ENCODE data around the gene STAT5B. TPM values are rescaled to one million over a fixed set of nuclear protein-coding genes. Genes with fewer than 3 reads are reported as not detected.

Gene STAT5B
- polyA plus RNA-seq, 1 experiment, result 34.0 TPM

GRCh38 chr17:42282478-42283080 is 6.4 kb upstream of the STAT5B start:
- H3K4me3 ChIP-seq (ENCODE audit: low read depth, low read length), result no peak overlapping the region
- peaks cover 2% of the 10 kb centered on the region for H3K27me3 ChIP-seq (ENCODE audit: control insufficient read depth, insufficient read depth, low read length)
- H3K27ac ChIP-seq (ENCODE audit: low read depth, low read length), result no peak overlapping the region
- ChIA-PET CTCF (no interaction called here), POLR2A (no interaction called here)
- TF ChIP-seq CTCF (IDR thresholded peaks at IDR 0.05; ENCODE audit: low read depth, low read length), result no peak
- DNase-seq (ENCODE audit: low read depth, low spot score), result no peak
- H3K9me3 ChIP-seq (ENCODE audit: control insufficient read depth, insufficient read depth, low read length), result no peaks in the 10 kb centered on the region

GRCh38 chr17:42281571-42282096 is 5.4 kb upstream of the STAT5B start:
- ChIA-PET CTCF (no interaction called here), POLR2A (no interaction called here)
- TF ChIP-seq CTCF (IDR thresholded peaks at IDR 0.05; ENCODE audit: low read depth, low read length), result no peak

GRCh38 chr17:42279776-42280630 is 3.8 kb upstream of the STAT5B start:
- ChIA-PET POLR2A (no interaction called here), CTCF (no interaction called here)
- Histone ChIP-seq H3K27ac (ENCODE audit: low read depth, low read length) (no peak overlapping the region), H3K27me3 (ENCODE audit: control insufficient read depth, insufficient read depth, low read length) (peaks cover 2% of the 10 kb centered on the region), H3K4me3 (ENCODE audit: low read depth, low read length) (no peak overlapping the region), H3K9me3 (ENCODE audit: control insufficient read depth, insufficient read depth, low read length) (no peaks in the 10 kb centered on the region)
- DNase-seq (ENCODE audit: low read depth, low spot score), result no peak
- TF ChIP-seq CTCF (IDR thresholded peaks at IDR 0.05; ENCODE audit: low read depth, low read length), result no peak

More at GRCh38 chr17:42281571-42282096, 5.4 kb upstream of the STAT5B start:
- peaks cover 2% of the 10 kb centered on the region for H3K27me3 ChIP-seq (ENCODE audit: control insufficient read depth, insufficient read depth, low read length)
- no peak overlapping the region for H3K27ac ChIP-seq (ENCODE audit: low read depth, low read length)
- H3K4me3 ChIP-seq (ENCODE audit: low read depth, low read length), result no peak overlapping the region
- H3K9me3 ChIP-seq (ENCODE audit: control insufficient read depth, insufficient read depth, low read length), result no peaks in the 10 kb centered on the region
- DNase-seq (ENCODE audit: low read depth, low spot score), result no peak

- TF ChIP-seq CTCF (IDR thresholded peaks at IDR 0.05; ENCODE audit: low read depth, low read length), result no peak
Observed at GRCh38 chr17:42277342-42277712, 1.1 kb upstream of the STAT5B start.

More at GRCh38 chr17:42277342-42277712, 1.1 kb upstream of the STAT5B start:
- ChIA-PET POLR2A (interaction anchor here (0.8 to 1.4 kb wide), 2 partner anchors 43 to 243 kb away, joined by 5 read pairs; no protein-coding TSS in a partner anchor), CTCF (interaction anchor here (1.2 kb wide), 1 partner anchor 55 kb away, joined by 6 read pairs; no protein-coding TSS in a partner anchor)
- Histone ChIP-seq H3K4me3 (ENCODE audit: low read depth, low read length) (peak overlapping the region; percentile 78; the same call in 1 of the 2 replicates), H3K27me3 (ENCODE audit: control insufficient read depth, insufficient read depth, low read length) (peaks cover 2% of the 10 kb centered on the region), H3K27ac (ENCODE audit: low read depth, low read length) (no peak overlapping the region), H3K9me3 (ENCODE audit: control insufficient read depth, insufficient read depth, low read length) (no peaks in the 10 kb centered on the region)
- no peak for DNase-seq (ENCODE audit: low read depth, low spot score)
